HG03469 (cell line): ENCODE data around the gene XAGE3.
"Not testable (repeated sequence)": the region's sequence is repeated elsewhere in the genome, so short reads cannot be mapped to it uniquely, and the experiment has no call there.

Source experiments
- ATAC-seq: cut with Tn5 transposase; IDR thresholded peaks from one replicate; pipeline ENCODE4 v1.9.1; 2021; ENCODE audit warnings: mild to moderate bottlenecking, moderate library complexity, moderate number of reproducible peaks; ENCODE audit not compliant: unreplicated experiment

Gene XAGE3

GRCh38 chrX:52852110-52852860 lies 15.6 kb downstream of the XAGE3 start:
- ATAC-seq = no peak

DNA sequence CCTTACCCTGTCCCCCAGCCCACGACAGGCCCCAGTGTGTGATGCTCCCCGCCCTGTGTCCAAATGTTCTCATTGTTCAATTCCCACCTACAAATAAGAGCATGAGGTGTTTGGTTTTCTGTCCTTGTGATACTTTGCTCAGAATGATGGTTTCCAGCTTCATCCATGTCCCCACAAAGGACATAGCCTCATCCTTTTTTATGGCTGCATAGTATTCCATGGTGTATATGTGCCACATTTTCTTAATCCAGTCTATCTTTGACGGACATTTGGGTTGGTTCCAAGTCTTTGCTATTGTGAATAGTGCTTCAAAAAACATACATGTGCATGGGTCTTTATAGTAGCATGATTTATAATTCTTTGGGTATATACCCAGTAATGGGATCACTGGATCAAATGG lies 24.3 kb downstream of the XAGE3 start:
- not testable (repeated sequence) for ATAC-seq

DNA sequence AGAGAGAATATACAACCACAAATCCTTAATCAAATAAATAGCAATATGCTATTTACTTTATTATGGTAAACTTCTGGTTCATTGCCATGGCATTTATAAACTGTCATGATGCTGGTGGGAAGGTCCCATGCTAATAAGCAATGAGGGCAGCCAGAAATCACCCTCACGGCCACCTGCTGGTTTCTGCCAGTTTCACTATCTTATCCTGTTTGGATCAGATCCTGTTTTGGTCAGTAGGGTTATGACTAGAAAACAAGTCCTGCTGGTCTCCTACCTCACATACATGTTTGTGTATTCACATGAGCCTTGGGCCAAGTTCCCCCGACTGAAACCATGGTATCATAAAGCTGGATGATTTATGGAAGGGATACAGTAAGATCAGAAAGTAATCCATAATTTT lies 28.7 kb downstream of the XAGE3 start:
- ATAC-seq = no peak

DNA sequence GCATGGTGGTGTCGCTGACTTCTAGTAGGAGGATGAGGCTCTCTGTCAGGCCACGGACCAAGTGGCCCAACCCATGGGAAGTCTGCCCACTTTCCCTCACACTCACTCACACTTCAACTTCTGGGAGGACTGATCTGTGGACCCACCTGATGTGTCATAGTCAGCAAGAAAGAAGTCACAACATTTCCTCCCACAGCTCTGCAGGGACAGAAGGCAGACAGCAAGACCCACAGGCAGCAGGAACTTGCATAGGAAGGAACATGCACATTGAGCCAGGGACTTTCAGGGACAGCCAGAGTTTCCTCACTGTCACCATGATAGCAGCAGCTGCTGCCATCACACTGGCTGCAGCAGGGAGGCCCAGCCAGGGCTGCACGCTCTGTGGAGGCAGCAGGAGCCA lies 37.3 kb downstream of the XAGE3 start:
- ATAC-seq = no peak

DNA sequence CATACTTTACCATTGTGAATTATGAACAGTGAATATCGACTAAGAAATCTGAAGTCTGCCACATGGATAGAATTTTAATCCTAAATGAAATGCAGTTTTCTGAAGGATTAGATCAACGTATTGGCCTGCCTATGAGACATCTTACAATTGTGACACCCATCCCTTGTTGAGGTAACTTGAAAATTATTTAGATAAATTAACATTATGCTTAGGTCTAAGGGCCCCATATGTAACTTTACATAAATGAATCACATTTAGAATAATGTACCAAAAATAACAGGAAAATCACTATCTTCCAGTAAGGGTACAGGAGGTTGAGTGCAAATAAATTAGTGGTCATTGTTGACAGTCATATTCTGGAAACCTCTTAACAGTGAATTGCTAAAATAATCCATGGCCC lies 43.3 kb downstream of the XAGE3 start:
- no peak for ATAC-seq

DNA sequence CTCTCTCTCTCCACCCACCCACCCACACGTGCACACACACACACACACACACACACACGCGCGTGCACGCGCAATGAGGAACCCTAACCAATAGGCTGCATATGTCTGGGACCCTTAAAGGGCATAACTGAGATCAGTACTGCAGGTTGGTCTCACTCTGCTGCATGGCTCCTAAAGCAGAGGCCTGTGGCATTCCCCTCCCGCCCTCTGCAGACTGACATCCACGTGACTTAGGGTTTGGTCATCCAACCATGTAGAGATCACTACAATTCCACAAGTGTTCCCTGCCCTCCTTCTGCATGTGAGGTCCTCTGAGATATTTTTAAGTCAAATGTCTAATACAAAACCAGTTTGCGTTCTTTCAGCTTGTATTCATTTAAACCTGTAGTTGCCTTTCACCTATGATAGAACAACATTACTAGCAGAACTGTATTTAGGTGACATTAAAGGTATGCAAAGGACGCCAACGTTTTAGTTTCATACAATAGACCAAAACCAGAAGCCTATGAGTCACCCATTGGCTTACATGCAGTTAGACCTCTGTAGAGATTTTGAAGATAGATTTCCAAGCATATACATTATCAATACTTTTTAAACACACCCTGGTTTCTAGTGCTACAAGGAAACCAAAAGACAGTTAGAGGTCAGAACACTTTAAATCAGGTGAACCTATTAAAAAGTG lies 46.7 kb downstream of the XAGE3 start:
- no peak for ATAC-seq

GRCh38 chrX:52819788-52820187 lies 48.1 kb downstream of the XAGE3 start:
- no peak for ATAC-seq
